Panc1 (cell line): ENCODE measurements around the gene PI4K2A.

Source experiments
- CTCF ChIP-seq: fragments of 450-650 bp; IDR thresholded peaks from 2 replicates; pipeline ENCODE4 v1.5.1; 2017; ENCODE audit warnings: mild to moderate bottlenecking
- POLR2AphosphoS5 ChIP-seq: IDR thresholded peaks from 2 replicates; pipeline ENCODE4 v1.6.1; 2012; ENCODE audit warnings: mild to moderate bottlenecking, low read depth, low read length, moderate library complexity
- REST ChIP-seq, 2 experiments: IDR thresholded peaks; 2 replicates each; pipeline ENCODE4 v1.6.1; 2011 to 2012; ENCODE audit warnings: low read depth in 2 of 2, control low read depth in 1 of 2, low read length in 1 of 2, mild to moderate bottlenecking in 1 of 2, moderate library complexity in 1 of 2; ENCODE audit not compliant: insufficient read depth in 1 of 2
- SIN3A ChIP-seq: IDR thresholded peaks from 2 replicates; pipeline ENCODE4 v1.6.1; 2012; ENCODE audit warnings: low read depth, mild to moderate bottlenecking, low read length, moderate library complexity, borderline replicate concordance; ENCODE audit not compliant: insufficient read depth

GRCh38 chr10:97667463-97667862 lies 27.0 kb downstream of the PI4K2A start:
- TF ChIP-seq CTCF: no peak
- no peak for TF ChIP-seq POLR2AphosphoS5
- TF ChIP-seq REST (IDR thresholded peaks at IDR 0.05; ENCODE audit: insufficient read depth in 1 of 2, low read depth in 2 of 2, low read length in 1 of 2): no peak
- TF ChIP-seq SIN3A: no peak
